Measurements from ENCODE around the gene TJAP1.
A peak's percentile ranks its signal among the peaks of the same experiment; 100 is the strongest.
"Not testable (repeated sequence)": the region's sequence is repeated elsewhere in the genome, so short reads cannot be mapped to it uniquely, and the experiment has no call there.

The TJAP1 gene

GRCh38 chr6:43452896-43453295, 24.5 kb upstream of the TJAP1 start:
- no peak for DNase-seq (ENCODE audit: low read depth, low spot score)

DNA sequence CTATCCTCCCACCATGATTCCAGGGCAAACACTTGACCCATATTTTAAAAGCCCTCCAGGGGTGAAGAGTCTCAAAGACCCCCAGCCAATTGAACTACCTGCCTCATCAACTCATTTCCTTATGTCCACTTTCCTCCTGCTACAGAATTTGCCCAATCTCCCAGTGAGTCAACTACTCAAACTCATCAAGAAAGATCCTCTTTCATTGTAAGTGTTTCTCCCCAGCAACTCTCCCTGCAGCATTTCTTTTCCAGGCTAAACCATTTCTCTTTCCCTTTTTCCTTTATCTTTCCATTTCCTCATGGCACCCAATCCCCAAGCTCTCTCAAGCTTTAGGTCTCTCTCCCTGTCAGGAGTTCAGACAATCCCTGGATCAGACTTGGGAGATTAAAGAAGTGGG, 23.5 kb upstream of the TJAP1 start:
- DNase-seq (ENCODE audit: low read depth, low spot score) = no peak

- DNase-seq (ENCODE audit: low read depth, low spot score) = peak; percentile 28
Measured at GRCh38 chr6:43454290-43454695, 23.1 kb upstream of the TJAP1 start.

DNA sequence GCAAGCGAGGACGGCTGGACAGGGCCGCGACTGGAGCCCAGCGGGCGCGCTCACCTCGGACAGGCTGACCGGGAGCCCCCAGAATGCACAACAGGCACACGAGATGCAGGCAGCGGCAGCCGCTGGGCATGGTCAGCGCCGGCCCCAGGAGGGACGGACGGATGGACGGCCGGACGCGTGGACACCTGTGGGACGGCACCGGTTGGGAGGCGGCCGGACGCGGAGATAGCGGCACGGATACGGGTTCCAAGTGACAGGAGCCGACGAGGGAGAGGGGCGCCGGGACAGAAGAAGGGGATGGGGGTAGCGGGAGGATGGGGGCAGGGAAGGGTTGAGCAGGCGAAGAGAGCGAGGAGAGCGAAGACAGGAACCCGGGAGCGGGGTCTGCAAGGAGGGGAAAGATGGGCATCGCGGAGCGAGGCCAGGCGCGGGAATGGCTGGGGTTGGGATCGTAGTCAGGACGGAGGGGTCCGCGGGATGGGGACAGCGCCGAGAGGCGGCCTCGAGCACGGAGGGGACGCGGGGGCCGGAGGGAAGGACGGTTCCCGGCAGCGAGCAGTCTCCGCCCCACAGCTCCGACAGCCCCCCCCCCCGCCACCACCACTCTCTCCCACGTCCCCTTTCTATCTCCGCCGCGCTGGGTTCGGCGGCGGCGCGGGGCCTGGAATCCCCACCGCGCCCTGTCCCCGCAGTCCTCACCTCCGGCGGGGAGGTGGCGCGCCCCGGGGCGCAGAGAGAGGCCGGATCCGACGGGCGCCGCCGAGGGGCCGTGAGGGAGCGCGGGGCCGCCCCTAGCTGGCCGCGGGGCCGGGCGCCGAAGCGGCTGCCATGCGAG, 22.5 kb upstream of the TJAP1 start:
- DNase-seq (ENCODE audit: low read depth, low spot score) = no peak

DNA sequence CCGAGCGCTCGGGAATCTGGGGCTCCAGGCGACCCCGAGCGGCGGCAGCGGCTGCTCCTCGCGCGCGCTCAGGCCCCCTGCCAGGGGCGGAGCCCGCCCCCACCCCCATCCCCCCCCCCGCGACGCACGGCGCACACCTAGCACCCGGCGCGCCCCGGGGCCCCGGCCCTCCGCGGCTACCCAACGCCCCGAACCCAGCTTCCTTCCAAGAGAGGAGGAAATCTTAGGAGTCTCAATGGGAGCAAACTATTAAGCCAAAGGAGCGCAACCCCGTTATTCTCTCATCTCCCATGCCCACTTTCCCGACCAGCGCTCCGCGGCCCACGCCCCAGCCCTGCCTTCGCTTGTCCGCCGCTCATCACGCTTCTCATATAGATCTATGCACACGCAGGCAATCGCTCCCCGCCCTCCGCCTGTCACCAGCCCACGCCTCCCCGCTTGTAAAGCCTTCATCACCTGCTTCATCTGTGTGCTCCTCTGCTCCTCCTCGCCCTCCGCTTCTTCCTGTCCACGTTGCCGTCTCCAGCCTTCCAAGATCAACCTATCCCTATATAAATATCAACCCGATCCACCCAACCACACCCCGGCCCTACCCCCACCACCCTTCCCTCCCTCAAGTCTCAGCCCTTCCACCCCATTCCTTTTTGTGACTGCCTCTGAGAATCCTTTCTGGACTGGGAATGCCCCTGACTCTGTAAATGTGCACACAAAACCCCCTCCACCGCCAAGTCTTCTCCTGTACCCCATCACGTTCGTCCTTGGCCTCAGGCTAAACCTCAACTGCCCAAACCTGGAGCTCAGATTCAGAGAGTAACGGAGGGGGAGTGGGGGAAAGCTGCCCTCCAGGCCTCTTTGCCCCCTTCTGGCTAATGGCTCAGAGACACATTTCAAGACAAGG, 21.6 kb upstream of the TJAP1 start, which contains the start of gene DLK2:
DLK2 (minus strand) TSS at position 18 of the 898 bp plus-strand sequence. CDS start 723 bp downstream, outside the sequence.
- no peak for DNase-seq (ENCODE audit: low read depth, low spot score)

GRCh38 chr6:43457643-43458042, 19.7 kb upstream of the TJAP1 start:
- no peak for DNase-seq (ENCODE audit: low read depth, low spot score)

DNA sequence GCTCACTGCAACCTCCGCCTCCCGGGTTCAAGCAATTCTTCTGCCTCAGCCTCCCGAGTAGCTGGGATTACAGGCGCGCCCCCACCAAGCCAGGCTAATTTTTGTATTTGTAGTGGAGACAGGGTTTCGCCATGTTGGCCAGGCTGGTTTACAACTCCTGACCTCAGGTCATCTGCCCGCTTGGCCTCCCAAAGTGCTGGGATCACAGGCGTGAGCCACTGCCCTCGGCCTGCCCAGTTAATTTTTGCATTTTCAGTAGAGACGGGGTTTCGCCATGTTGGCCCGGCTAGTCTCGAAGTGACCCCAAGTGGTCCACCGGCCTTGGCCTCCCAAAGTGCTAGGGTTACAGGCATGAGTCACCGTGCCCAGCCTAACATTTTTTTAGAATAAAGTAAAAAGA, 19.2 kb upstream of the TJAP1 start:
- DNase-seq (ENCODE audit: low read depth, low spot score) = not testable (repeated sequence)

- no peak for DNase-seq (ENCODE audit: low read depth, low spot score)
Measured at GRCh38 chr6:43459535-43459934, 17.8 kb upstream of the TJAP1 start.

- DNase-seq (ENCODE audit: low read depth, low spot score) = no peak
Measured at GRCh38 chr6:43460032-43460431, 17.3 kb upstream of the TJAP1 start.

DNA sequence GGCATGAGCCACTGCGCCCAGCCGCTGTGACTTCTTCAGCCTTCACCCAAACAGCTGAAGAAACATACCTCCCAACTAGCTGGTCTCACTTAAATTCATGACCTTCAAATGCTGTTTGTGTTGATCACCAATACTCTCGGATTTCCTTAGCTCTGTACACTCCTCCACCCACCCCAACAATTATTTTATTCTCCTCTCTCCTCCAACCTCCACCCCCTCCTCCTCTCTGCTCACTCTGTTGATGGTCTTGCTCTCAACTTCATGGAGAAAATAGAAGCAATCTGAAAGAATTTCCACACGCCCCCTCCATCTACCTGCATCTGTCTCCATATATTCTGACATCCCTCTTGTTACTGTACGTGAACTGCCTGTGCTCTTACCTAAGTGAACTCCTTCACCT, 15.4 kb upstream of the TJAP1 start:
- DNase-seq (ENCODE audit: low read depth, low spot score) = no peak

GRCh38 chr6:43464337-43464736, 13.0 kb upstream of the TJAP1 start:
- DNase-seq (ENCODE audit: low read depth, low spot score) = no peak

GRCh38 chr6:43465948-43466347, 11.4 kb upstream of the TJAP1 start:
- DNase-seq (ENCODE audit: low read depth, low spot score) = no peak

DNA sequence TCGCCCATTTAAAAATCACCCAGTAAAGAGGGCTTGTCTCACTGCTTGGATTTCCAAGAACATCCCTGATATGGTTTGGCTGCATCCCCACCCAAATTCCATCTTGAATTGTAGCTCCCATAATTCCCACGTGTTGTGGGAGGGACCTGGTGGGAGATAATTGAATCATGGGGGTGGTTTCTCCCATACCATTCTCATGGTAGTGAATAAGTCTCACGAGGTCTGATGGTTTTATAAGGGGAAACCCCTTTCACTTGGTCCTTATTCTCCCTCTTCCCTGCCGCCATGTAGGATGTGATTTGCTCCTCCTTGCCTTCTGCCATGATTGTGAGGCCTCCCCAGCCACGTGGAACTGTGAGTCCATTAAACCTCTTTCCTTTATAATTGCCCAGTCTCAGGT, 10.1 kb upstream of the TJAP1 start:
- not testable (repeated sequence) for DNase-seq (ENCODE audit: low read depth, low spot score)

- DNase-seq (ENCODE audit: low read depth, low spot score) = no peak
Measured at GRCh38 chr6:43467752-43468151, 9.6 kb upstream of the TJAP1 start.

- DNase-seq (ENCODE audit: low read depth, low spot score) = no peak
Measured at GRCh38 chr6:43468240-43468639, 9.1 kb upstream of the TJAP1 start.

- no peak for DNase-seq (ENCODE audit: low read depth, low spot score)
Measured at GRCh38 chr6:43468748-43469681, 8.4 kb upstream of the TJAP1 start.

- DNase-seq (ENCODE audit: low read depth, low spot score) = no peak
Measured at GRCh38 chr6:43469947-43470346, 7.4 kb upstream of the TJAP1 start.

- DNase-seq (ENCODE audit: low read depth, low spot score) = no peak
Measured at GRCh38 chr6:43471399-43471798, 6.0 kb upstream of the TJAP1 start.

DNA sequence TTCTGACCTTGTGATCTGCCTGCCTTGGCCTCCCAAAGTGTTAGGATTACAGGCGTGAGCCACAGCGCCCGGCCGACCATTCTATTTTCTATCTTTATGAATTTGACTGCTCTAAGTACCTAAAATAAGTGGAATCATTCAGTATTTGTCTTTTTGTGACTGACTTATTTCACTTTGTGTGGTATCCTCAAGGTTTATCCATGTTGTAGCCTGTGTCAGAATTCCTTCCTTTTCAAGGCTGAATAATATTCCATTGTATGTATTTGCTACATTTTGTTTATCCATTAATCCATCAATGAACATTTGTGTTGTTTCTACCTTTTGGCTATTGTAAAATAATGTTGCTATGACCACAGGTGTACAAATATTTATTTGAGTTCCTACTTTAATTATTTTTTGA, 4.9 kb upstream of the TJAP1 start:
- no peak for DNase-seq (ENCODE audit: low read depth, low spot score)

- no peak for DNase-seq (ENCODE audit: low read depth, low spot score)
Measured at GRCh38 chr6:43475516-43475915, 1.9 kb upstream of the TJAP1 start.

GRCh38 chr6:43476746-43477145, 624 bp upstream of the TJAP1 start:
- no peak for DNase-seq (ENCODE audit: low read depth, low spot score)

GRCh38 chr6:43478008-43478372, 620 bp downstream of the TJAP1 start:
- DNase-seq (ENCODE audit: low read depth, low spot score) = no peak
